WTC11 (cell line): Measurements from ENCODE around the gene SELENOI. TPM values are rescaled to one million over a fixed set of nuclear protein-coding genes. Genes with fewer than 3 reads are reported as not detected.

Source experiments
- ATAC-seq: fragments of 200-7000 bp; cut with Tn5 transposase; 2 replicates; pipeline ENCODE4 v1.10.0; 2021; ENCODE audit warnings: mild to moderate bottlenecking, moderate library complexity
- CTCF ChIA-PET: fragments of 300-600 bp; sonication (Branson Sonifier 250); formaldehyde crosslinking; loops from one replicate; lab custom pipeline; 2021; ENCODE audit warnings: antibody characterized with exemption; lab: Charles Lee
- POLR2A ChIA-PET: fragments of 350-600 bp; sonication (Branson Sonifier 250); formaldehyde crosslinking; loops from one replicate; lab custom pipeline; 2021; ENCODE audit warnings: antibody characterized with exemption; lab: Charles Lee
- DNase-seq: peaks from one replicate; pipeline ENCODE4 v3.0.0; 2021; ENCODE audit warnings: low spot score
- H3K27ac Mint-ChIP-seq: 2 replicates; pipeline ENCODE4 v1.8.0; 2021; ENCODE audit warnings: mixed read lengths
- H3K27me3 Mint-ChIP-seq: 2 replicates; pipeline ENCODE4 v1.8.0; 2021; ENCODE audit warnings: low read depth, mild to moderate bottlenecking, moderate library complexity, mixed read lengths
- H3K36me3 Mint-ChIP-seq: 2 replicates; pipeline ENCODE4 v1.8.0; 2021; ENCODE audit warnings: mixed read lengths
- H3K4me1 Mint-ChIP-seq: 2 replicates; pipeline ENCODE4 v1.8.0; 2022; ENCODE audit warnings: mixed read lengths
- H3K4me3 Mint-ChIP-seq: 2 replicates; pipeline ENCODE4 v1.8.0; 2021; ENCODE audit warnings: mild to moderate bottlenecking, moderate library complexity, mixed read lengths
- H3K9me3 Mint-ChIP-seq: 2 replicates; pipeline ENCODE4 v1.8.0; 2021; ENCODE audit warnings: mixed read lengths
- CREM ChIP-seq: sonication (generic); formaldehyde crosslinking; IDR thresholded peaks from 2 replicates; pipeline ENCODE4 v1.8.1; 2022; ENCODE audit warnings: mild to moderate bottlenecking, missing genetic modification reagents, moderate library complexity
- ELF4 ChIP-seq: sonication (generic); formaldehyde crosslinking; IDR thresholded peaks from 2 replicates; pipeline ENCODE4 v1.8.1; 2022; ENCODE audit warnings: low read depth, mild to moderate bottlenecking, moderate library complexity, missing genetic modification reagents
- ETV6 ChIP-seq: sonication (generic); formaldehyde crosslinking; IDR thresholded peaks from 2 replicates; pipeline ENCODE4 v1.8.1; 2022; ENCODE audit warnings: mild to moderate bottlenecking, missing genetic modification reagents
- KAT7 ChIP-seq: sonication (generic); formaldehyde crosslinking; IDR thresholded peaks from 2 replicates; pipeline ENCODE4 v1.8.1; 2023; ENCODE audit warnings: missing genetic modification reagents, mild to moderate bottlenecking, borderline replicate concordance
- NR2C2 ChIP-seq: sonication (generic); formaldehyde crosslinking; IDR thresholded peaks from 2 replicates; pipeline ENCODE4 v1.8.0; 2022; ENCODE audit warnings: mild to moderate bottlenecking, missing genetic modification reagents
- ZNF416 ChIP-seq: fragments of 250-450 bp; sonication (Bioruptor Pico); IDR thresholded peaks from 2 replicates; pipeline ENCODE4 v1.9.0; 2021; ENCODE audit warnings: mild to moderate bottlenecking, inconsistent platforms
- ZNF423 ChIP-seq: fragments of 250-450 bp; sonication (Bioruptor Pico); IDR thresholded peaks from 2 replicates; pipeline ENCODE4 v2.1.2; 2022; ENCODE audit warnings: mild to moderate bottlenecking, moderate library complexity
- total RNA-seq: library from RNA; stranded (reverse); gene quantifications from 3 replicates; pipeline ENCODE4 v1.2.3, GENCODE V29; 2021
- TF ChIP-seq, protein P1 (sequence below): sonication (generic); formaldehyde crosslinking; IDR thresholded peaks from 2 replicates; pipeline ENCODE4 v1.8.1; 2022; ENCODE audit warnings: low read depth, missing genetic modification reagents, borderline replicate concordance
- TF ChIP-seq, protein P2 (sequence below): sonication (generic); formaldehyde crosslinking; IDR thresholded peaks from 2 replicates; pipeline ENCODE4 v1.8.1; 2023; ENCODE audit warnings: mild to moderate bottlenecking, missing genetic modification reagents, borderline replicate concordance
- TF ChIP-seq, protein P3 (sequence below): sonication (generic); formaldehyde crosslinking; IDR thresholded peaks from 2 replicates; pipeline ENCODE4 v1.8.0; 2023; ENCODE audit warnings: mild to moderate bottlenecking, missing genetic modification reagents
- TF ChIP-seq, protein P4 (sequence below): sonication (generic); formaldehyde crosslinking; IDR thresholded peaks from 2 replicates; pipeline ENCODE4 v1.8.0; 2022; ENCODE audit warnings: mild to moderate bottlenecking, missing genetic modification reagents
- TF ChIP-seq, protein P5 (sequence below): sonication (generic); formaldehyde crosslinking; IDR thresholded peaks from 2 replicates; pipeline ENCODE4 v1.8.1; 2022; ENCODE audit warnings: mild to moderate bottlenecking, moderate library complexity, missing genetic modification reagents
- TF ChIP-seq, protein P6 (sequence below): fragments of 250-450 bp; sonication (Bioruptor Pico); conservative IDR thresholded peaks from 2 replicates; pipeline ENCODE4 v1.9.0; 2021; ENCODE audit warnings: mild to moderate bottlenecking
- TF ChIP-seq, protein P7 (sequence below): sonication (generic); formaldehyde crosslinking; IDR thresholded peaks from 2 replicates; pipeline ENCODE4 v1.8.1; 2022; ENCODE audit warnings: missing genetic modification reagents, borderline replicate concordance
- TF ChIP-seq, protein P8 (sequence below): sonication (generic); formaldehyde crosslinking; IDR thresholded peaks from 2 replicates; pipeline ENCODE4 v1.8.1; 2023; ENCODE audit warnings: mild to moderate bottlenecking, missing genetic modification reagents, moderate library complexity
- TF ChIP-seq, protein P9 (sequence below): fragments of 250-450 bp; sonication (Bioruptor Pico); IDR thresholded peaks from 2 replicates; pipeline ENCODE4 v1.9.0; 2021; ENCODE audit warnings: mild to moderate bottlenecking

SELENOI gene
- total RNA-seq, 1 experiment from 2014 or later = 53.1 TPM

DNA sequence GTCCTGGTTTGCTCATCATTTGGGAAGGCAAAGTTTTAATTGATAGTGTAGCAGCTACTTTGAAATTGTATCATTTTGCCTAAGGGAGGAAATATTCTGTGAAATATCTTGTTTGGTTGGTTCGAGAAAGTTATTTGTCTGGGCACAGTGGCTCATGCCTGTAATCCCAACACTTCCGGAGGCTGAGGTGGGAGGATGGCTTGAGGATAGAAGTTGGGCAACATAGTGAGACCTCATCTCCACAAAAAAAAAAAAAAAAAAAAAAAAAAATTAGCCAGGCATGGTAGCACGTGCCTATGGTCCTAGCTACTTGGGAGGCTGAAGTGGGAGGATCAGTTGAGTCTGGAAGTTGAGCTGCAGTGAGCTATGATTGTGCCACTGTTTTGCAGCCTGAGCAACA, 3.7 kb downstream of the SELENOI start (continued):
- TF ChIP-seq, protein P1, sequence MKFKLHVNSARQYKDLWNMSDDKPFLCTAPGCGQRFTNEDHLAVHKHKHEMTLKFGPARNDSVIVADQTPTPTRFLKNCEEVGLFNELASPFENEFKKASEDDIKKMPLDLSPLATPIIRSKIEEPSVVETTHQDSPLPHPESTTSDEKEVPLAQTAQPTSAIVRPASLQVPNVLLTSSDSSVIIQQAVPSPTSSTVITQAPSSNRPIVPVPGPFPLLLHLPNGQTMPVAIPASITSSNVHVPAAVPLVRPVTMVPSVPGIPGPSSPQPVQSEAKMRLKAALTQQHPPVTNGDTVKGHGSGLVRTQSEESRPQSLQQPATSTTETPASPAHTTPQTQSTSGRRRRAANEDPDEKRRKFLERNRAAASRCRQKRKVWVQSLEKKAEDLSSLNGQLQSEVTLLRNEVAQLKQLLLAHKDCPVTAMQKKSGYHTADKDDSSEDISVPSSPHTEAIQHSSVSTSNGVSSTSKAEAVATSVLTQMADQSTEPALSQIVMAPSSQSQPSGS (CRISPR knock-in tag) = no peak

DNA sequence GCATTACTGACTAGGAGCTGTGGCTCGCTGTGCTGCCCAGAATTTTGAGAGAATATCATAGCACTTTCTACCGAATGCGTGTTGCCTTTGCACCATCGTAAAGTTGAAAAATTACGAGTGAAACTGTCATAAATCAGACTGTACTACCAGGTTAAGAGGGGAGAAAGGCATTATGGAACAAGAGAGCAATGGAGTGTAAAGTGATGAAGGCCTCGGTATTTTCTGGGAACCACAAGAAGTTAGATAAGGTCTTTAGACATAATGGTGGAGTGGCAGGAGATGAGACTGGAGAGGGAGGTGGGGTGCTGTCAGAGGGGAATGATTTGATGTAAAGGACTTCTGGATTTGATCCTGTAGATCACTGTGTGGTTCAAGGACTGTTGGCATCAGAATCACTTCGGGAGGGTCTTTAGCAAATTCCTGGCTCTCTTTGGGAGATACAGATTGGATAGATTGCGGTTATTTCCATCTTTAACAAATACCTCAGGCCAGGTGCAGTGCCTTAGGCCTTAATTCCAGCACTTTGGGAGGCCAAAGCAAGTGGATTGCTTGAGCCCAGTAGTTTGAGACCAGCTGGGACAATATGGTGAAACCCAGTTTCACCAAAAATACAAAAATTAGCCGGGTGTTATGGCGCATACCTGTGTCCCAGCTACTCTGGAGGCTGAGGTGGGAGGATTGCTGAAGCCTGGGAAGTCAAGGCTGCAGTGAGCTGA, 5.6 kb downstream of the SELENOI start:
- Mint-ChIP-seq H3K27me3 (no peaks in the 10 kb centered on the region), H3K36me3 (peaks cover 15% of the 10 kb centered on the region), H3K4me3 (no peak overlapping the region), H3K9me3 (peaks cover 6% of the 10 kb centered on the region; the same call in 1 of the 2 replicates), H3K27ac (peak overlapping the region; percentile 25)
- ATAC-seq = no peak
- TF ChIP-seq, protein P2, sequence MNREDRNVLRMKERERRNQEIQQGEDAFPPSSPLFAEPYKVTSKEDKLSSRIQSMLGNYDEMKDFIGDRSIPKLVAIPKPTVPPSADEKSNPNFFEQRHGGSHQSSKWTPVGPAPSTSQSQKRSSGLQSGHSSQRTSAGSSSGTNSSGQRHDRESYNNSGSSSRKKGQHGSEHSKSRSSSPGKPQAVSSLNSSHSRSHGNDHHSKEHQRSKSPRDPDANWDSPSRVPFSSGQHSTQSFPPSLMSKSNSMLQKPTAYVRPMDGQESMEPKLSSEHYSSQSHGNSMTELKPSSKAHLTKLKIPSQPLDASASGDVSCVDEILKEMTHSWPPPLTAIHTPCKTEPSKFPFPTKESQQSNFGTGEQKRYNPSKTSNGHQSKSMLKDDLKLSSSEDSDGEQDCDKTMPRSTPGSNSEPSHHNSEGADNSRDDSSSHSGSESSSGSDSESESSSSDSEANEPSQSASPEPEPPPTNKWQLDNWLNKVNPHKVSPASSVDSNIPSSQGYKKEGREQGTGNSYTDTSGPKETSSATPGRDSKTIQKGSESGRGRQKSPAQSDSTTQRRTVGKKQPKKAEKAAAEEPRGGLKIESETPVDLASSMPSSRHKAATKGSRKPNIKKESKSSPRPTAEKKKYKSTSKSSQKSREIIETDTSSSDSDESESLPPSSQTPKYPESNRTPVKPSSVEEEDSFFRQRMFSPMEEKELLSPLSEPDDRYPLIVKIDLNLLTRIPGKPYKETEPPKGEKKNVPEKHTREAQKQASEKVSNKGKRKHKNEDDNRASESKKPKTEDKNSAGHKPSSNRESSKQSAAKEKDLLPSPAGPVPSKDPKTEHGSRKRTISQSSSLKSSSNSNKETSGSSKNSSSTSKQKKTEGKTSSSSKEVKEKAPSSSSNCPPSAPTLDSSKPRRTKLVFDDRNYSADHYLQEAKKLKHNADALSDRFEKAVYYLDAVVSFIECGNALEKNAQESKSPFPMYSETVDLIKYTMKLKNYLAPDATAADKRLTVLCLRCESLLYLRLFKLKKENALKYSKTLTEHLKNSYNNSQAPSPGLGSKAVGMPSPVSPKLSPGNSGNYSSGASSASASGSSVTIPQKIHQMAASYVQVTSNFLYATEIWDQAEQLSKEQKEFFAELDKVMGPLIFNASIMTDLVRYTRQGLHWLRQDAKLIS (CRISPR knock-in tag) = no peak
- TF ChIP-seq, protein P1 (CRISPR knock-in tag) = no peak
- TF ChIP-seq, protein P3, sequence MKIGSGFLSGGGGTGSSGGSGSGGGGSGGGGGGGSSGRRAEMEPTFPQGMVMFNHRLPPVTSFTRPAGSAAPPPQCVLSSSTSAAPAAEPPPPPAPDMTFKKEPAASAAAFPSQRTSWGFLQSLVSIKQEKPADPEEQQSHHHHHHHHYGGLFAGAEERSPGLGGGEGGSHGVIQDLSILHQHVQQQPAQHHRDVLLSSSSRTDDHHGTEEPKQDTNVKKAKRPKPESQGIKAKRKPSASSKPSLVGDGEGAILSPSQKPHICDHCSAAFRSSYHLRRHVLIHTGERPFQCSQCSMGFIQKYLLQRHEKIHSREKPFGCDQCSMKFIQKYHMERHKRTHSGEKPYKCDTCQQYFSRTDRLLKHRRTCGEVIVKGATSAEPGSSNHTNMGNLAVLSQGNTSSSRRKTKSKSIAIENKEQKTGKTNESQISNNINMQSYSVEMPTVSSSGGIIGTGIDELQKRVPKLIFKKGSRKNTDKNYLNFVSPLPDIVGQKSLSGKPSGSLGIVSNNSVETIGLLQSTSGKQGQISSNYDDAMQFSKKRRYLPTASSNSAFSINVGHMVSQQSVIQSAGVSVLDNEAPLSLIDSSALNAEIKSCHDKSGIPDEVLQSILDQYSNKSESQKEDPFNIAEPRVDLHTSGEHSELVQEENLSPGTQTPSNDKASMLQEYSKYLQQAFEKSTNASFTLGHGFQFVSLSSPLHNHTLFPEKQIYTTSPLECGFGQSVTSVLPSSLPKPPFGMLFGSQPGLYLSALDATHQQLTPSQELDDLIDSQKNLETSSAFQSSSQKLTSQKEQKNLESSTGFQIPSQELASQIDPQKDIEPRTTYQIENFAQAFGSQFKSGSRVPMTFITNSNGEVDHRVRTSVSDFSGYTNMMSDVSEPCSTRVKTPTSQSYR (CRISPR knock-in tag) = no peak
- TF ChIP-seq ELF4 (CRISPR knock-in tag) (no peak), ZNF416 (no peak), ETV6 (CRISPR knock-in tag) (no peak), CREM (CRISPR knock-in tag) (no peak), ZNF423 (CRISPR knock-in tag) (no peak), KAT7 (CRISPR knock-in tag) (no peak), NR2C2 (CRISPR knock-in tag) (no peak)
- TF ChIP-seq, protein P4, sequence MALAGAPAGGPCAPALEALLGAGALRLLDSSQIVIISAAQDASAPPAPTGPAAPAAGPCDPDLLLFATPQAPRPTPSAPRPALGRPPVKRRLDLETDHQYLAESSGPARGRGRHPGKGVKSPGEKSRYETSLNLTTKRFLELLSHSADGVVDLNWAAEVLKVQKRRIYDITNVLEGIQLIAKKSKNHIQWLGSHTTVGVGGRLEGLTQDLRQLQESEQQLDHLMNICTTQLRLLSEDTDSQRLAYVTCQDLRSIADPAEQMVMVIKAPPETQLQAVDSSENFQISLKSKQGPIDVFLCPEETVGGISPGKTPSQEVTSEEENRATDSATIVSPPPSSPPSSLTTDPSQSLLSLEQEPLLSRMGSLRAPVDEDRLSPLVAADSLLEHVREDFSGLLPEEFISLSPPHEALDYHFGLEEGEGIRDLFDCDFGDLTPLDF (CRISPR knock-in tag) = no peak
- TF ChIP-seq, protein P5, sequence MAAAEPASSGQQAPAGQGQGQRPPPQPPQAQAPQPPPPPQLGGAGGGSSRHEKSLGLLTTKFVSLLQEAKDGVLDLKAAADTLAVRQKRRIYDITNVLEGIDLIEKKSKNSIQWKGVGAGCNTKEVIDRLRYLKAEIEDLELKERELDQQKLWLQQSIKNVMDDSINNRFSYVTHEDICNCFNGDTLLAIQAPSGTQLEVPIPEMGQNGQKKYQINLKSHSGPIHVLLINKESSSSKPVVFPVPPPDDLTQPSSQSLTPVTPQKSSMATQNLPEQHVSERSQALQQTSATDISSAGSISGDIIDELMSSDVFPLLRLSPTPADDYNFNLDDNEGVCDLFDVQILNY (CRISPR knock-in tag) = no peak
- TF ChIP-seq, protein P6, sequence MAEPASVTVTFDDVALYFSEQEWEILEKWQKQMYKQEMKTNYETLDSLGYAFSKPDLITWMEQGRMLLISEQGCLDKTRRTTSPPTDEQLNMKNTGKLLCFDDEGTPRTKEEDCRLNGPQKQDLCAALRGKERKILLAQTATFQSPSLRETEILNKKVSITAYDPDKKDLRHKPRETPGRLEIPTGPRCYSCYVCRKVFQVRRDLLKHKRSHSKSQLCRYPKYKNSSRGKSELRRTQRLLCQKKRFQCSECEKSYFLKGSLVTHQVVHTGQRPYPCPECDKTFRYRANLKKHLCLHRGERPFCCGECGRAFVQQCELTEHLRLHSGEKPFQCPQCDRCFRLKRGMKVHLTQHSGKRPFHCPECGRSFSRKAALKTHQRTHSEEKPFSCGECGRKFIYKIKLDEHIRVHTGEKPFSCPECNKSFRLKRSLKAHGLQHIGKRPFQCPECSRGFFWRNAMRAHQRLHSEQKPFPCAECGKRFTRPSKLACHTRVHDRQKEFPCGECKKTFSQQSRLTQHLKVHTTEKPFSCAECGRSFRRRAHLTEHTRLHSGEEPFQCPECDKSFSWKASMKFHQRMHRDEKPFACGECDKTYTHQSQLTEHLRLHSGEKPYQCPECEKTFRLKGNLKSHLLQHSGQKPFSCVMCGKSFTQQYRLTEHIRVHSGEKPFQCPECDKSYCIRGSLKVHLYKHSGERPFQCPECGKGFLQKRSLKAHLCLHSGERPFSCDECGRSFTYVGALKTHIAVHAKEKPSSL (CRISPR knock-in tag) = no peak
- TF ChIP-seq, protein P7, sequence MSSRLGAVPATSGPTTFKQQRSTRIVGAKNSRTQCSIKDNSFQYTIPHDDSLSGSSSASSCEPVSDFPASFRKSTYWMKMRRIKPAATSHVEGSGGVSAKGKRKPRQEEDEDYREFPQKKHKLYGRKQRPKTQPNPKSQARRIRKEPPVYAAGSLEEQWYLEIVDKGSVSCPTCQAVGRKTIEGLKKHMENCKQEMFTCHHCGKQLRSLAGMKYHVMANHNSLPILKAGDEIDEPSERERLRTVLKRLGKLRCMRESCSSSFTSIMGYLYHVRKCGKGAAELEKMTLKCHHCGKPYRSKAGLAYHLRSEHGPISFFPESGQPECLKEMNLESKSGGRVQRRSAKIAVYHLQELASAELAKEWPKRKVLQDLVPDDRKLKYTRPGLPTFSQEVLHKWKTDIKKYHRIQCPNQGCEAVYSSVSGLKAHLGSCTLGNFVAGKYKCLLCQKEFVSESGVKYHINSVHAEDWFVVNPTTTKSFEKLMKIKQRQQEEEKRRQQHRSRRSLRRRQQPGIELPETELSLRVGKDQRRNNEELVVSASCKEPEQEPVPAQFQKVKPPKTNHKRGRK (CRISPR knock-in tag) = no peak
- TF ChIP-seq, protein P8, sequence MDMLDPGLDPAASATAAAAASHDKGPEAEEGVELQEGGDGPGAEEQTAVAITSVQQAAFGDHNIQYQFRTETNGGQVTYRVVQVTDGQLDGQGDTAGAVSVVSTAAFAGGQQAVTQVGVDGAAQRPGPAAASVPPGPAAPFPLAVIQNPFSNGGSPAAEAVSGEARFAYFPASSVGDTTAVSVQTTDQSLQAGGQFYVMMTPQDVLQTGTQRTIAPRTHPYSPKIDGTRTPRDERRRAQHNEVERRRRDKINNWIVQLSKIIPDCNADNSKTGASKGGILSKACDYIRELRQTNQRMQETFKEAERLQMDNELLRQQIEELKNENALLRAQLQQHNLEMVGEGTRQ (CRISPR knock-in tag) = no peak
- TF ChIP-seq, protein P9, sequence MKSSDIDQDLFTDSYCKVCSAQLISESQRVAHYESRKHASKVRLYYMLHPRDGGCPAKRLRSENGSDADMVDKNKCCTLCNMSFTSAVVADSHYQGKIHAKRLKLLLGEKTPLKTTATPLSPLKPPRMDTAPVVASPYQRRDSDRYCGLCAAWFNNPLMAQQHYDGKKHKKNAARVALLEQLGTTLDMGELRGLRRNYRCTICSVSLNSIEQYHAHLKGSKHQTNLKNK (CRISPR knock-in tag) = no peak
- TF ChIP-seq, all 79 proteins: peak for 0
- ChIA-PET POLR2A (no interaction called here), CTCF (no interaction called here)
- DNase-seq = no peak
- H3K4me1 Mint-ChIP-seq = peaks cover 29% of the 10 kb centered on the region
